ENCODE data around the gene SPOCD1. TPM values are rescaled to one million over a fixed set of nuclear protein-coding genes. Genes with fewer than 3 reads are reported as not detected.

Gene SPOCD1
- total and polyA plus RNA-seq, 2 donors from 2014 or later: 0.22 to 0.98 TPM

- no peak overlapping the region for H3K27ac ChIP-seq (ENCODE audit: low read depth in 2 of 2, low read length in 2 of 2)
- peak; percentile 56 to 83 (median 69) for DNase-seq
- no peak for FAIRE-seq
- intact Hi-C loops (cut with DNase I): no loop called here
- no peaks in the 10 kb centered on the region for H3K9me3 ChIP-seq (ENCODE audit: control insufficient read depth in 2 of 3, insufficient read depth in 1 of 3, low read length in 3 of 3)
- no peak overlapping the region for H3K9ac ChIP-seq (ENCODE audit: low read length in 3 of 3)
- H3K27me3 ChIP-seq (ENCODE audit: control insufficient read depth, insufficient read depth, low read length): no peaks in the 10 kb centered on the region
- H3K4me3 ChIP-seq (ENCODE audit: low read length in 3 of 3): no peak overlapping the region
- peaks cover 0 to 5% (median 0%) of the 10 kb centered on the region in 3 donors for H3K4me1 ChIP-seq (ENCODE audit: control insufficient read depth in 2 of 3, insufficient read depth in 2 of 3, low read depth in 1 of 3, low read length in 3 of 3)
- no peaks in the 10 kb centered on the region for H3K36me3 ChIP-seq (ENCODE audit: control insufficient read depth in 2 of 3, insufficient read depth in 3 of 3, low read length in 3 of 3)
- TF ChIP-seq CTCF (IDR thresholded peaks at IDR 0.05; ENCODE audit: borderline replicate concordance, extremely low read depth, insufficient read depth): peak; percentile 70
These were observed 70.5 kb downstream of the SPOCD1 start for GRCh38 chr1:31745096-31745945.

- Histone ChIP-seq H3K27me3 (ENCODE audit: control insufficient read depth, insufficient read depth, low read length) (no peaks in the 10 kb centered on the region), H3K9ac (ENCODE audit: low read length in 3 of 3) (no peak overlapping the region), H3K4me3 (ENCODE audit: low read length in 3 of 3) (no peak overlapping the region), H3K27ac (ENCODE audit: low read depth in 2 of 2, low read length in 2 of 2) (no peak overlapping the region), H3K4me1 (ENCODE audit: control insufficient read depth in 2 of 3, insufficient read depth in 2 of 3, low read depth in 1 of 3, low read length in 3 of 3) (peaks cover 0 to 5% (median 0%) of the 10 kb centered on the region in 3 donors), H3K36me3 (ENCODE audit: control insufficient read depth in 2 of 3, insufficient read depth in 3 of 3, low read length in 3 of 3) (no peaks in the 10 kb centered on the region), H3K9me3 (ENCODE audit: control insufficient read depth in 2 of 3, insufficient read depth in 1 of 3, low read length in 3 of 3) (no peaks in the 10 kb centered on the region)
- DNase-seq: peak in 1 of 5 donors; percentile 66
- no peak for FAIRE-seq
- TF ChIP-seq CTCF (IDR thresholded peaks at IDR 0.05; ENCODE audit: borderline replicate concordance, extremely low read depth, insufficient read depth): no peak
- intact Hi-C loops (cut with DNase I): no loop called here
These were observed 71.5 kb downstream of the SPOCD1 start for GRCh38 chr1:31744165-31744888.

- no peak for DNase-seq
- no peak overlapping the region for H3K9ac ChIP-seq (ENCODE audit: low read length in 3 of 3)
- no peaks in the 10 kb centered on the region for H3K36me3 ChIP-seq (ENCODE audit: control insufficient read depth in 2 of 3, insufficient read depth in 3 of 3, low read length in 3 of 3)
- H3K9me3 ChIP-seq (ENCODE audit: control insufficient read depth in 2 of 3, insufficient read depth in 1 of 3, low read length in 3 of 3): no peaks in the 10 kb centered on the region
- FAIRE-seq: no peak
- intact Hi-C loops (cut with DNase I): no loop called here
- no peak for TF ChIP-seq CTCF (IDR thresholded peaks at IDR 0.05; ENCODE audit: borderline replicate concordance, extremely low read depth, insufficient read depth)
- H3K4me3 ChIP-seq (ENCODE audit: low read length in 3 of 3): no peak overlapping the region
- peaks cover 0 to 5% (median 0%) of the 10 kb centered on the region in 3 donors for H3K4me1 ChIP-seq (ENCODE audit: control insufficient read depth in 2 of 3, insufficient read depth in 2 of 3, low read depth in 1 of 3, low read length in 3 of 3)
- H3K27ac ChIP-seq (ENCODE audit: low read depth in 2 of 2, low read length in 2 of 2): no peak overlapping the region
- H3K27me3 ChIP-seq (ENCODE audit: control insufficient read depth, insufficient read depth, low read length): no peaks in the 10 kb centered on the region
These were observed 73.2 kb downstream of the SPOCD1 start for GRCh38 chr1:31742462-31743212.

Small RNAs within 50 kb of the gene (microRNA-seq; reads per million reads assigned to microRNA genes)
- gene MIR4254: not detected

Other genes with a start within 250 kb of the SPOCD1 start
- gene TINAGL1, start 239.5 kb downstream of the SPOCD1 start, total RNA-seq: 246 TPM
- gene TINAGL1, start 239.5 kb downstream of the SPOCD1 start, polyA plus RNA-seq (ENCODE audit: insufficient read depth, low read depth, low replicate concordance): 171 TPM
- gene HCRTR1, start 198.3 kb downstream of the SPOCD1 start, total RNA-seq: 0.35 TPM
- not detected for gene HCRTR1, start 198.3 kb downstream of the SPOCD1 start, polyA plus RNA-seq (ENCODE audit: insufficient read depth, low read depth, low replicate concordance)
- gene PEF1, start 171.1 kb downstream of the SPOCD1 start, total RNA-seq: 69.0 TPM
- gene PEF1, start 171.1 kb downstream of the SPOCD1 start, polyA plus RNA-seq (ENCODE audit: insufficient read depth, low read depth, low replicate concordance): 120 TPM
- gene COL16A1, start 112.0 kb downstream of the SPOCD1 start, total RNA-seq: 29.0 TPM
- gene COL16A1, start 112.0 kb downstream of the SPOCD1 start, polyA plus RNA-seq (ENCODE audit: insufficient read depth, low read depth, low replicate concordance): 9.2 TPM
- gene ADGRB2, start 51.7 kb downstream of the SPOCD1 start, total RNA-seq: 3.2 TPM
- gene ADGRB2, start 51.7 kb downstream of the SPOCD1 start, polyA plus RNA-seq (ENCODE audit: insufficient read depth, low read depth, low replicate concordance): 5.3 TPM
- 236 TPM for gene PTP4A2, start 122.3 kb upstream of the SPOCD1 start, total RNA-seq
- gene PTP4A2, start 122.3 kb upstream of the SPOCD1 start, polyA plus RNA-seq (ENCODE audit: insufficient read depth, low read depth, low replicate concordance): 130 TPM
- gene KHDRBS1, start 197.8 kb upstream of the SPOCD1 start, total RNA-seq: 121 TPM
- gene KHDRBS1, start 197.8 kb upstream of the SPOCD1 start, polyA plus RNA-seq (ENCODE audit: insufficient read depth, low read depth, low replicate concordance): 66.9 TPM

All from kidney (tissue), 14 donors.